Measurements from ENCODE around the gene RSKR. TPM values are rescaled to one million over a fixed set of nuclear protein-coding genes. Genes with fewer than 3 reads are reported as not detected.
A peak's percentile ranks its signal among the peaks of the same experiment; 100 is the strongest.

The RSKR gene
- total and polyA plus RNA-seq, 2 of the 4 experiments (the other 2 are of a cell fraction), result 2.2 to 6.8 TPM

DNA sequence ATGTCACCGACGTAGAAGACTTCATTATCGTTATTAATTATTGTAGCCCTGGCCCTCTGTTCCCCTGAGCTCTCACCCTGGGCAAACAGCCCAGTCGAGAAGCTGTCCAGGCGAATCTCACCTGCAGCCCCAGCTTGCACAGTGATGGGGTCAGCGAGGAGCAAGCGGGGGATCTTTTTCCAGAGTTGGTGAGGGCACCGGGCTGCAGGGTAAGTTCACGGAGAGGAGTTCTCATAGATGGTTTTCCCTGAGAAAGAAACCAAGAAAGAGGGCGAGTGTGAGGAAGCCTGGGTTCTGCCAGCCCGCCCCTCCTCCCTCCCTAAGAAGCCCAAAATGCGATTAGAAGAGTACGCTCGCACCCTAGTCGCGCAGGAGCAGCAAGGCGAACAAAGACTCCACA, 15.6 kb downstream of the RSKR start:
- dilution Hi-C loops (cut with HindIII; ENCODE audit: low sequenced_read_pairs, unreplicated experiment) (no loop called here), intact Hi-C loops (cut with micrococcal nuclease) (no loop called here), in situ Hi-C loops (cut with MboI; ENCODE audit: low sequenced_read_pairs) (no loop called here)
- Histone ChIP-seq H4K20me1 (ENCODE audit: insufficient read depth, low read length) (peaks cover 3% of the 10 kb centered on the region; the same call in 1 of the 2 replicates), H4K5ac (ENCODE audit: low read depth, low read length) (no peak overlapping the region), H3K14ac (replicated peaks; ENCODE audit: low read depth, low read length) (peak overlapping the region; percentile 73), H4K91ac (ENCODE audit: insufficient read depth, low read depth, low read length) (peak overlapping the region; percentile 59), H3K27ac (ENCODE audit: insufficient read depth, low read length) (peak overlapping the region; percentile 41; the same call in 1 of the 2 replicates), H2AFZ (replicated peaks; ENCODE audit: low read length, poor library complexity) (peak overlapping the region; percentile 94), H3K9ac (ENCODE audit: low read depth, low read length) (peak overlapping the region; percentile 53), H3K4me3 (ENCODE audit: insufficient read depth, low read depth, low read length) (peak overlapping the region; percentile 72), H3K4me1 (ENCODE audit: control insufficient read depth, insufficient read depth, low read length) (peaks cover 2% of the 10 kb centered on the region), H3K36me3 (ENCODE audit: control insufficient read depth, insufficient read depth, low read length) (no peaks in the 10 kb centered on the region; the same call in 1 of the 2 replicates), H3K4ac (ENCODE audit: low read depth, low read length) (peak overlapping the region; percentile 38), H2BK15ac (ENCODE audit: low read depth, low read length) (no peak overlapping the region), H2BK20ac (ENCODE audit: low read depth, low read length) (no peak overlapping the region), H3K56ac (ENCODE audit: extremely low read depth, insufficient read depth, low read length) (peak overlapping the region; percentile 45), H3K27me3 (ENCODE audit: control insufficient read depth, insufficient read depth, low read length) (no peaks in the 10 kb centered on the region), H2AK5ac (ENCODE audit: low read depth, low read length) (no peak overlapping the region), H3K9me1 (ENCODE audit: insufficient read depth, low read length) (no peaks in the 10 kb centered on the region), H2AK9ac (replicated peaks; ENCODE audit: low read depth, low read length, poor library complexity) (peak overlapping the region; percentile 59), H3K79me1 (ENCODE audit: low read depth in 1 of 2, low read length in 2 of 2) (peaks cover 10 to 27% of the 10 kb centered on the region in 2 experiments; a peak in 3 of 4 replicates), H3K18ac (ENCODE audit: low read depth, low read length) (no peak overlapping the region), H2BK5ac (ENCODE audit: low read depth, low read length, poor library complexity, severe bottlenecking) (peak overlapping the region; percentile 23), H3K4me2 (ENCODE audit: low read depth, low read length) (peak overlapping the region; percentile 41), H3K23ac (ENCODE audit: low read depth, low read length) (peak overlapping the region; percentile 54; the same call in 1 of the 2 replicates), H2BK120ac (ENCODE audit: low read depth, low read length) (no peak overlapping the region), H3K9me3 (ENCODE audit: control insufficient read depth, insufficient read depth, low read length) (no peaks in the 10 kb centered on the region), H4K8ac (ENCODE audit: low read depth in 2 of 2, low read length in 2 of 2) (peak overlapping the region; percentile 48 to 62; a peak in 3 of 4 replicates)
- BruUV-seq (replicated peaks), result no TSS peak
- TF ChIP-seq RCOR1 (IDR thresholded peaks at IDR 0.05; ENCODE audit: insufficient replicate concordance, low read length) (no peak), MAZ (IDR thresholded peaks at IDR 0.05; ENCODE audit: borderline replicate concordance, low read depth, low read length) (no peak), CHD1 (IDR thresholded peaks at IDR 0.05; ENCODE audit: low read depth, low read length) (no peak), NFE2L2 (IDR thresholded peaks at IDR 0.05; ENCODE audit: low read depth, low read length) (no peak), POLR2A (IDR thresholded peaks at IDR 0.05; ENCODE audit: low read depth, low read length) (no peak), RAD21 (IDR thresholded peaks at IDR 0.05; ENCODE audit: low read length) (no peak), CEBPB (IDR thresholded peaks at IDR 0.05; ENCODE audit: low read depth, low read length) (no peak), FOS (IDR thresholded peaks at IDR 0.05; ENCODE audit: low read depth, low read length) (no peak), MAFK (IDR thresholded peaks at IDR 0.05; ENCODE audit: low read depth, low read length) (no peak), MXI1 (IDR thresholded peaks at IDR 0.05; ENCODE audit: borderline replicate concordance, low read depth, low read length) (no peak), RFX5 (IDR thresholded peaks at IDR 0.05; ENCODE audit: low read depth, low read length) (no peak), SMC3 (IDR thresholded peaks at IDR 0.05; ENCODE audit: low read depth, low read length) (no peak), ELK1 (IDR thresholded peaks at IDR 0.05; ENCODE audit: borderline replicate concordance, low read depth, low read length) (no peak), BHLHE40 (IDR thresholded peaks at IDR 0.05; ENCODE audit: low read depth, low read length) (no peak)
- TF ChIP-seq, protein P1, sequence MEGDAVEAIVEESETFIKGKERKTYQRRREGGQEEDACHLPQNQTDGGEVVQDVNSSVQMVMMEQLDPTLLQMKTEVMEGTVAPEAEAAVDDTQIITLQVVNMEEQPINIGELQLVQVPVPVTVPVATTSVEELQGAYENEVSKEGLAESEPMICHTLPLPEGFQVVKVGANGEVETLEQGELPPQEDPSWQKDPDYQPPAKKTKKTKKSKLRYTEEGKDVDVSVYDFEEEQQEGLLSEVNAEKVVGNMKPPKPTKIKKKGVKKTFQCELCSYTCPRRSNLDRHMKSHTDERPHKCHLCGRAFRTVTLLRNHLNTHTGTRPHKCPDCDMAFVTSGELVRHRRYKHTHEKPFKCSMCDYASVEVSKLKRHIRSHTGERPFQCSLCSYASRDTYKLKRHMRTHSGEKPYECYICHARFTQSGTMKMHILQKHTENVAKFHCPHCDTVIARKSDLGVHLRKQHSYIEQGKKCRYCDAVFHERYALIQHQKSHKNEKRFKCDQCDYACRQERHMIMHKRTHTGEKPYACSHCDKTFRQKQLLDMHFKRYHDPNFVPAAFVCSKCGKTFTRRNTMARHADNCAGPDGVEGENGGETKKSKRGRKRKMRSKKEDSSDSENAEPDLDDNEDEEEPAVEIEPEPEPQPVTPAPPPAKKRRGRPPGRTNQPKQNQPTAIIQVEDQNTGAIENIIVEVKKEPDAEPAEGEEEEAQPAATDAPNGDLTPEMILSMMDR (conservative IDR thresholded peaks at IDR 0.05; ENCODE audit: low read depth, low read length), result no peak
- TF ChIP-seq, protein P2, sequence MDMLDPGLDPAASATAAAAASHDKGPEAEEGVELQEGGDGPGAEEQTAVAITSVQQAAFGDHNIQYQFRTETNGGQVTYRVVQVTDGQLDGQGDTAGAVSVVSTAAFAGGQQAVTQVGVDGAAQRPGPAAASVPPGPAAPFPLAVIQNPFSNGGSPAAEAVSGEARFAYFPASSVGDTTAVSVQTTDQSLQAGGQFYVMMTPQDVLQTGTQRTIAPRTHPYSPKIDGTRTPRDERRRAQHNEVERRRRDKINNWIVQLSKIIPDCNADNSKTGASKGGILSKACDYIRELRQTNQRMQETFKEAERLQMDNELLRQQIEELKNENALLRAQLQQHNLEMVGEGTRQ (IDR thresholded peaks at IDR 0.05; ENCODE audit: low read depth, low read length), result no peak
- 0% methylated on average over 4 of the region's 17 CpGs; no CpG with 5 or more reads in 1 of the 2 experiments for WGBS, 2 experiments (ENCODE audit: extremely low coverage in 2 of 2, insufficient read length in 1 of 2)
- CTCF ChIA-PET, result no interaction called here
- DNase-seq (no peak), ATAC-seq (ENCODE audit: low read depth) (peak; percentile 1)
- POLR2A ChIA-PET (ENCODE audit: unreplicated experiment), result no interaction called here
